ENCODE data around the gene RFFL. TPM values are rescaled to one million over a fixed set of nuclear protein-coding genes. Genes with fewer than 3 reads are reported as not detected.

The RFFL gene
- total RNA-seq, 4 donors from 2014 or later = 13.2 to 18.9 (median 18.1) TPM

DNA sequence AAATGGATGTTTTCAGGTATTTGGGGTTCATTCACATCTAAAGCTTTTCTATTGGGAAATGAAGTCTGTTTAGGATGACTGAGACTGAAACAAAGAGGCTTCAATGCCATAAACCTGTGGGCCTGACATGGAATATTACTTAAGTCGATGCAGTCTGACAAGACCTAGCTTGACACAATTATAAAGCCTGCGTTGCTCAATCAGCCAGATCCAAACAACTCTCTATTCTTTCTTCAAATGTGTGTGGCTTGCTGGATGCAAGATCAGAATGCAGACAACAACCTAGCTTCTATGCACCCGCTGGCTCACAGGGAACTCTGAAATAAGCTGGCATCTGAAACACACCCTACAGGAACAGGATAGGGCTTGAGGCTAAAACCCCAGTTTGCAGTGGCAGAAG lies 40.0 kb downstream of the RFFL start:
- TF ChIP-seq, protein P1, sequence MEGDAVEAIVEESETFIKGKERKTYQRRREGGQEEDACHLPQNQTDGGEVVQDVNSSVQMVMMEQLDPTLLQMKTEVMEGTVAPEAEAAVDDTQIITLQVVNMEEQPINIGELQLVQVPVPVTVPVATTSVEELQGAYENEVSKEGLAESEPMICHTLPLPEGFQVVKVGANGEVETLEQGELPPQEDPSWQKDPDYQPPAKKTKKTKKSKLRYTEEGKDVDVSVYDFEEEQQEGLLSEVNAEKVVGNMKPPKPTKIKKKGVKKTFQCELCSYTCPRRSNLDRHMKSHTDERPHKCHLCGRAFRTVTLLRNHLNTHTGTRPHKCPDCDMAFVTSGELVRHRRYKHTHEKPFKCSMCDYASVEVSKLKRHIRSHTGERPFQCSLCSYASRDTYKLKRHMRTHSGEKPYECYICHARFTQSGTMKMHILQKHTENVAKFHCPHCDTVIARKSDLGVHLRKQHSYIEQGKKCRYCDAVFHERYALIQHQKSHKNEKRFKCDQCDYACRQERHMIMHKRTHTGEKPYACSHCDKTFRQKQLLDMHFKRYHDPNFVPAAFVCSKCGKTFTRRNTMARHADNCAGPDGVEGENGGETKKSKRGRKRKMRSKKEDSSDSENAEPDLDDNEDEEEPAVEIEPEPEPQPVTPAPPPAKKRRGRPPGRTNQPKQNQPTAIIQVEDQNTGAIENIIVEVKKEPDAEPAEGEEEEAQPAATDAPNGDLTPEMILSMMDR (IDR thresholded peaks at IDR 0.05; ENCODE audit: low read depth) = no peak

DNA sequence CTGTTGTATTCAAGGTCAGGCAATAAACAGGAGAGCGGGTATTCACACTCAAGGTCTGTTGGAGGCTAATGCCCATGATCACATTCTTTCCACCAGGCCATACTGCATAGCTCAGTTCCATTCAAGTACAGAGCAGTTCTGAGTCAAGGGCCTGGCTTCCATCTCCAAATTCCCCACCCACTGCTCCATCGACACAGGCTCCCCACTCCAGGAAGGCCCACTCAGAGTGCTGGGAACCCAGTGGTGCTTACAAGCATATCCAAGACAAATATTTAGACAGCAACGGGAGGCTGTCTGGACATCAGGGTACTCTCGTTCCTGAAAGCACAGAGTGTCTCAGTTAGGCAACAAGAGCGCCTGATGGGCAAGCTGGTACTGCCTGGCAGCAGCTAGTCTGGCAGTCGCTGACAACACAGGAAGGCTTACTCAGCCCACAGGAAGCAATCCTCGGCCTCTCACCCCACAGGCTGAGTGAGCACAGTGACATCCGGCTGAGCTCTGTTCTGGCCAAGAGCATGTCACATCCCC lies 40.9 kb downstream of the RFFL start:
- TF ChIP-seq, protein P1 (IDR thresholded peaks at IDR 0.05; ENCODE audit: low read depth) = no peak

DNA sequence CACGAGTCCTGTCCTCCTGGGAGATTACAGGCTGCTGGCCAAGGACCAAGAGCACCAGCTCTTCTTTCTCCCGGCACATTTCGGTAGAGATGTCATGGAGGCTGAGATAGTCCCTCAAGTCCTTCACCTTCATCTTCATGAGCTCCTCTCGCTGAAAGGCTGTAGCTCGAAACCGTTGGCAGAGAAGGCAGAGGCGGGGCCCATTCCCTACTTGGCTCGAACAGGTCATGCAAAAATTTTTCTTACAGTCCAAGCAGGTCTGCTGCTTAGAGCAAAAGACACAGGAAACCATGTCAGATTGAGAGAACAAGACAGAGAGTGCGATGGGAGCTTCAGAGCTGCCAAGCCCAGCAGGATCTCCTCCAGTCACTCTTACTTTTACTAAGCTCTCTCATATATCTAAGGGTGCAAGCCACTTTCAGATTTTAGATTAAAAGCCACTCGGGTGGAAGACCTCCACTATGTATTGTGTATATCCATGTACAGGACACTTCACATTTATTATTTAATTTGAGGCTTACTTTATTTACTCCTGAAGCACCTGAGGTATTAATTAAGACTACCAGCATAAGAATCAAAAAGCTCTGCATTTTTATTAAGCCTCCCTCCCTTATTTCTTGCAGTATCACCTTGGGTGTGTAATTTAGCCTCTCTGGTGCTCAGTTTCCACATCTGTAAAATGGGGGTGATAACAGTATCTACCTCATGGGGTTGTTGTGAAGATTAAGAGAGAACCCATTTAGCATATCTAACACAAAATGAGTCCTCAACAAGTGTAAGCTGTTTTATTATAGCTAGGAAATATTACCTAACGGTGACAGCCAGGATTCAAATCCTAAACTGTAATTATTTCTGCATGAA lies 41.8 kb downstream of the RFFL start:
- TF ChIP-seq, protein P1 (IDR thresholded peaks at IDR 0.05; ENCODE audit: low read depth) = no peak

DNA sequence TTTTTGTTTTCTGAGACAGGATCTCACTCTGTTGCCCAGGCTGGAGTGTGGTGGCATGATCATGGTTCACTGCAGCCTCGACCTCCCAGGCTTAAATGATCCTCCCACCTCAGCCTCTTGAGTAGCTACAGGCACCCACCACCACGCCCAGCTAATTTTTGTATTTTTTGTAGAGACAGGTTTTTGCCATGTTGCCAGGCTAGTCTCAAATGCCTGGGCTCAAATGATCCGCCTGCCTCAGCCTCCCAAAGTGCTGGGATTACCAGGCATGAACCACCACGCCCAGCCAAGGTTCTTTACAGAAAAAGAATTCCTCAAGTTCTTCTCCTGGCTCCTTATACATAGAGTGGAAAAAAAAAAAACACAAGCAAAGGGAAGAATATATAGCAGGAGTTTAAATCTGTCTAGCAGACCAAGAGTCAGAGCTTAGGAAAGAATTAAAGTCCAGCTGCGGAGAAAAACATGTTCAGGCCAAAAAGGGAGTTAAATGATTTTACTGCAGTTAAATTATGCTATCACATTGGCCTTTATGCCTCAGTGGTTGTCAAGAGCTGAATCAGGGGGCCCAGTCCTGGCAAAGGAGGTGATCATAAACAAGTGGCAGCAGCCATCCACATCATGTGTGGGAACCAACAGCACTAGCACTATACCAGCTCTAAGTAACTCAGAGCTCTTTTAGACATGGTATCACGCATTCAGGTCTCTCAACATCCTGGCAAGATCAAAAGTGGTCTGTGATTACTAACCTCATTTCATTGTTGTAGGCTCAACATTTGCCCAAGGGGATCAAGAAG lies 43.9 kb downstream of the RFFL start:
- TF ChIP-seq, protein P1 (IDR thresholded peaks at IDR 0.05; ENCODE audit: low read depth) = no peak

DNA sequence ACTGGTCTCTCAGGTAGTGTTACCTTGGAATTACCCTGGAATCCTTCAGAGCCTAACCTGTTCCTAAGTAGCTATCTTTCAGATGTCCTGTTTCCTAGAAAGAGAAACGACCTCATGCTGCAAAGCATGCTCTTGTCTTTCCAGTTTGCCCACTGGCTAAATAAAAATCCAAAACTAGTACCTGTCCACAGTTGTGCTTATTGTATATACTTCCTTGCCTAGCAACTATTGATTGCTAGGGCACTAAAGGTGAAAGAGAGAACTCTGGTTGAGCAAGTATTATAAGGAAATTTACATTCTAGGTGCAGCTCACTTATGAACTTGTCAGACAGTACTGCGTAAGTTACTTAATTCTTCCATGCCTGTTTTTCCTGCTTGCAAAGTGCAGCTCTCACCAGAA lies 44.7 kb downstream of the RFFL start:
- TF ChIP-seq, protein P1 (IDR thresholded peaks at IDR 0.05; ENCODE audit: low read depth) = no peak

DNA sequence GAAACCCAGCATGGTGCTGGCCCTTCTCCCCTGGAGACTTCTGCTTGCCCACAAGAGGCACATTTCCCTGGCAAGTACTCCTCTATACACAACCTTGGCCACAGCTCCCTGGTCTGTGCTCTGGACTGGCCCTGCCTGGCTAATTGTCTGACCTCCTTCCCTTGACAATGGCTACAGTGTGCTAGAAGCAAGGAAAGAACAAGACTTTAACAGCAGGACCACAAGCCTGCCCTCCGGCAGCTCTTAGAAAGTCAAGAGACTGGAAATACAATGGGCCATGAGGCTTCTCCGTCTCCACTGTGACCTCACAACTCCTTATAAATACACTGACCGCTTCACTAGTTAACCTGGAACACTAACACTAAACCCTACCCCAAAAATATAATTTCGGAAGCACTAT lies 46.5 kb downstream of the RFFL start:
- TF ChIP-seq, protein P1 (IDR thresholded peaks at IDR 0.05; ENCODE audit: low read depth) = no peak

DNA sequence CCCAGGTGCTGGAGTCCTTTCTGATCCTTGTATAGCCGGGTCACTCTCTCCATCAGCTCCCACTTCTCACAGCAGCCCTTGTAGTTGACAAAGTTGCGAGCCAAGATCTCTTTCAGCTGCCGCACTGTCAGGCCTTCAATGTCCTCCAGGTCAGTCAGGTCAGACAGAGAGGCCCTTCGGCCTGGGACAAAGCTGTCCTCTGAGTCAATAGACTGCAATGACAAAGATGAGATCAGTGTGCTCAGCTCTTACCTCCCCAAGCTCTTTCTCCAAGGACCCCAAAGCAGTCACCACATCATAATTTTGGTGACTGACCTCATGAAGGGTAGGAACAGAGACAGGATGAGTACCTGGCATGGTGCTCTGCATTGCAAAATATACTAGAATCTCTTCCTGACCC lies 47.1 kb downstream of the RFFL start:
- TF ChIP-seq, protein P1 (IDR thresholded peaks at IDR 0.05; ENCODE audit: low read depth) = no peak

Measured in subcutaneous adipose tissue (tissue), 4 donors.